H7 (cell line): Measurements from ENCODE around the gene EPRS1. TPM values are rescaled to one million over a fixed set of nuclear protein-coding genes. Genes with fewer than 3 reads are reported as not detected.
"Not testable (repeated sequence)": the region's sequence is repeated elsewhere in the genome, so short reads cannot be mapped to it uniquely, and the experiment has no call there.

Source experiments
- DNase-seq: peaks from one replicate; pipeline ENCODE4 v3.0.0; 2012
- H3K27me3 ChIP-seq: 2 replicates; pipeline ENCODE4 v1.6.0; 2011; ENCODE audit warnings: mild to moderate bottlenecking, low read length; ENCODE audit not compliant: control insufficient read depth, insufficient read depth
- H3K36me3 ChIP-seq: replicated peaks from 2 replicates; pipeline ENCODE4 v1.5.1; 2011; ENCODE audit warnings: low read length; ENCODE audit not compliant: control insufficient read depth, insufficient read depth
- H3K4me3 ChIP-seq: 2 replicates; pipeline ENCODE4 v1.5.1; 2011; ENCODE audit warnings: low read depth, mild to moderate bottlenecking, control low read depth, low read length, moderate library complexity; ENCODE audit not compliant: insufficient read depth
- total RNA-seq: library from RNA; depleted of rRNA; stranded (reverse); fragments of >200 nt; shearing (Covaris generic); gene quantifications from 2 replicates; pipeline ENCODE4 v1.2.3, GENCODE V29; 2014

Gene EPRS1
- total RNA-seq, 1 experiment from 2014 or later, result 161 TPM

- peaks cover 1% of the 10 kb centered on the region for H3K36me3 ChIP-seq
- no peak overlapping the region for H3K4me3 ChIP-seq
- H3K27me3 ChIP-seq, result no peaks in the 10 kb centered on the region; the same call in 1 of the 2 replicates
- DNase-seq, result no peak
These were observed 14.6 kb upstream of the EPRS1 start for GRCh38 chr1:220060876-220061275.

GRCh38 chr1:220056374-220056773 is 10.1 kb upstream of the EPRS1 start:
- no peaks in the 10 kb centered on the region; the same call in 1 of the 2 replicates for H3K36me3 ChIP-seq
- no peaks in the 10 kb centered on the region; the same call in 1 of the 2 replicates for H3K27me3 ChIP-seq
- no peak for DNase-seq
- no peak overlapping the region for H3K4me3 ChIP-seq

- Histone ChIP-seq H3K4me3 (peak overlapping the region; percentile 98), H3K27me3 (no peaks in the 10 kb centered on the region; the same call in 1 of the 2 replicates), H3K36me3 (no peaks in the 10 kb centered on the region; the same call in 1 of the 2 replicates)
- DNase-seq, result peak; percentile 15
These were observed 801 bp downstream of the EPRS1 start for GRCh38 chr1:220045356-220046051.

GRCh38 chr1:220044678-220045355 is 1.5 kb downstream of the EPRS1 start:
- DNase-seq, result no peak
- H3K36me3 ChIP-seq, result peaks cover 1% of the 10 kb centered on the region
- H3K27me3 ChIP-seq, result no peaks in the 10 kb centered on the region; the same call in 1 of the 2 replicates
- H3K4me3 ChIP-seq, result peak overlapping the region; percentile 98; the same call in 1 of the 2 replicates

- no peak overlapping the region for H3K4me3 ChIP-seq
- no peak for DNase-seq
- H3K36me3 ChIP-seq, result peaks cover 8% of the 10 kb centered on the region
- no peaks in the 10 kb centered on the region; the same call in 1 of the 2 replicates for H3K27me3 ChIP-seq
These were observed 2.7 kb downstream of the EPRS1 start for GRCh38 chr1:220043646-220044045.

- no peak overlapping the region for H3K4me3 ChIP-seq
- peaks cover 8% of the 10 kb centered on the region for H3K36me3 ChIP-seq
- no peaks in the 10 kb centered on the region for H3K27me3 ChIP-seq
- no peak for DNase-seq
These were observed 6.2 kb downstream of the EPRS1 start for GRCh38 chr1:220040028-220040596.

GRCh38 chr1:220038640-220039039 is 7.7 kb downstream of the EPRS1 start:
- no peaks in the 10 kb centered on the region for H3K27me3 ChIP-seq
- H3K4me3 ChIP-seq, result no peak overlapping the region
- DNase-seq, result no peak
- peaks cover 8% of the 10 kb centered on the region for H3K36me3 ChIP-seq

GRCh38 chr1:220037810-220038209 is 8.5 kb downstream of the EPRS1 start:
- DNase-seq, H3K27me3 ChIP-seq: not testable (repeated sequence)

GRCh38 chr1:220032911-220033310 is 13.4 kb downstream of the EPRS1 start:
- Histone ChIP-seq H3K36me3 (peaks cover 6% of the 10 kb centered on the region), H3K27me3 (no peaks in the 10 kb centered on the region), H3K4me3 (no peak overlapping the region)
- DNase-seq, result no peak

More at GRCh38 chr1:220037810-220038209, 8.5 kb downstream of the EPRS1 start:
- H3K4me3 ChIP-seq, H3K36me3 ChIP-seq: not testable (repeated sequence)

- Histone ChIP-seq H3K36me3 (peaks cover 6% of the 10 kb centered on the region), H3K4me3 (no peak overlapping the region), H3K27me3 (no peaks in the 10 kb centered on the region)
- no peak for DNase-seq
These were observed 15.0 kb downstream of the EPRS1 start for GRCh38 chr1:220031287-220031686.

- DNase-seq, result no peak
These were observed 17.9 kb downstream of the EPRS1 start for GRCh38 chr1:220028346-220028895.

GRCh38 chr1:220019071-220019470 is 27.2 kb downstream of the EPRS1 start:
- no peak overlapping the region for H3K4me3 ChIP-seq
- peaks cover 13% of the 10 kb centered on the region for H3K36me3 ChIP-seq
- no peaks in the 10 kb centered on the region for H3K27me3 ChIP-seq
- DNase-seq, result no peak

More at GRCh38 chr1:220028346-220028895, 17.9 kb downstream of the EPRS1 start:
- Histone ChIP-seq H3K4me3 (no peak overlapping the region), H3K36me3 (peaks cover 6% of the 10 kb centered on the region), H3K27me3 (no peaks in the 10 kb centered on the region)

GRCh38 chr1:220013497-220013896 is 32.8 kb downstream of the EPRS1 start:
- no peak for DNase-seq
- H3K27me3 ChIP-seq, result no peaks in the 10 kb centered on the region
- no peak overlapping the region for H3K4me3 ChIP-seq
- peaks cover 9% of the 10 kb centered on the region for H3K36me3 ChIP-seq

- Histone ChIP-seq H3K27me3 (no peaks in the 10 kb centered on the region), H3K4me3 (no peak overlapping the region), H3K36me3 (peaks cover 7% of the 10 kb centered on the region)
- no peak for DNase-seq
These were observed 34.0 kb downstream of the EPRS1 start for GRCh38 chr1:220012259-220012658.
